Measurements from ENCODE around the gene OR4C6. TPM values are rescaled to one million over a fixed set of nuclear protein-coding genes. Genes with fewer than 3 reads are reported as not detected.
A peak's percentile ranks its signal among the peaks of the same experiment; 100 is the strongest.

OR4C6 gene
- total RNA-seq, 1 experiment from 2014 or later = not detected

GRCh38 chr11:55707029-55707428 lies 45.0 kb downstream of the OR4C6 start:
- CTCF ChIA-PET = no interaction called here
- H3K27me3 ChIP-seq (replicated peaks; ENCODE audit: insufficient read depth, low read depth, low read length, poor library complexity) = no peaks in the 10 kb centered on the region
- TF ChIP-seq CTCF (conservative IDR thresholded peaks at IDR 0.05; ENCODE audit: low read depth, low read length) (peak; percentile 80), EZH2 (IDR thresholded peaks at IDR 0.05; ENCODE audit: borderline replicate concordance, low read depth, low read length, poor library complexity, severe bottlenecking) (no peak)
- H3K27ac ChIP-seq (ENCODE audit: low read depth, low read length, poor library complexity, severe bottlenecking) = no peak overlapping the region
- H3K4me1 ChIP-seq (ENCODE audit: insufficient read depth, low read length, poor library complexity, severe bottlenecking) = no peaks in the 10 kb centered on the region
- H3K4me3 ChIP-seq (ENCODE audit: low read depth, low read length, poor library complexity, severe bottlenecking) = no peak overlapping the region
- intact Hi-C loops (cut with micrococcal nuclease; ENCODE audit: unreplicated experiment) = no loop called here
- no TSS peak for BruUV-seq (replicated peaks)
- no peaks in the 10 kb centered on the region for H3K36me3 ChIP-seq (ENCODE audit: insufficient read depth, low read length, poor library complexity, severe bottlenecking)
- peak; percentile 54 for DNase-seq (ENCODE audit: low spot score)
- H3K9me3 ChIP-seq (ENCODE audit: low read depth, low read length, poor library complexity, severe bottlenecking) = peaks cover 14% of the 10 kb centered on the region
- POLR2A ChIA-PET (ENCODE audit: low non-redundant PET) = no interaction called here

GRCh38 chr11:55714982-55715888 lies 53.2 kb downstream of the OR4C6 start:
- Histone ChIP-seq H3K4me3 (ENCODE audit: low read depth, low read length, poor library complexity, severe bottlenecking) (no peak overlapping the region), H3K36me3 (ENCODE audit: insufficient read depth, low read length, poor library complexity, severe bottlenecking) (no peaks in the 10 kb centered on the region), H3K4me1 (ENCODE audit: insufficient read depth, low read length, poor library complexity, severe bottlenecking) (no peaks in the 10 kb centered on the region), H3K27me3 (replicated peaks; ENCODE audit: insufficient read depth, low read depth, low read length, poor library complexity) (no peaks in the 10 kb centered on the region), H3K27ac (ENCODE audit: low read depth, low read length, poor library complexity, severe bottlenecking) (no peak overlapping the region), H3K9me3 (ENCODE audit: low read depth, low read length, poor library complexity, severe bottlenecking) (no peaks in the 10 kb centered on the region)
- CTCF ChIA-PET = no interaction called here
- DNase-seq (ENCODE audit: low spot score) = peak; percentile 58
- TF ChIP-seq EZH2 (IDR thresholded peaks at IDR 0.05; ENCODE audit: borderline replicate concordance, low read depth, low read length, poor library complexity, severe bottlenecking) (no peak), CTCF (conservative IDR thresholded peaks at IDR 0.05; ENCODE audit: low read depth, low read length) (peak; percentile 76)
- no TSS peak for BruUV-seq (replicated peaks)
- POLR2A ChIA-PET (ENCODE audit: low non-redundant PET) = no interaction called here
- intact Hi-C loops (cut with micrococcal nuclease; ENCODE audit: unreplicated experiment) = loop anchor here (2.0 to 10.0 kb wide), 3 partner anchors 372 to 1540 kb away; no protein-coding TSS in a partner anchor

Other genes with a start within 250 kb of the OR4C6 start
- not detected in 2 replicates for gene OR4C15, start 107.7 kb upstream of the OR4C6 start, total RNA-seq (2021)
- gene OR4C16, start 90.1 kb upstream of the OR4C6 start, total RNA-seq (2021) = not detected in 2 replicates
- not detected in 2 replicates for gene OR4C11, start 54.6 kb upstream of the OR4C6 start, total RNA-seq (2021)
- not detected in 2 replicates for gene OR4P4, start 27.1 kb upstream of the OR4C6 start, total RNA-seq (2021)
- not detected in 2 replicates for gene OR4S2, start 13.9 kb upstream of the OR4C6 start, total RNA-seq (2021)
- gene OR5D13, start 111.2 kb downstream of the OR4C6 start, total RNA-seq (2021) = not detected in 2 replicates
- not detected in 2 replicates for gene OR5D14, start 133.4 kb downstream of the OR4C6 start, total RNA-seq (2021)
- not detected in 2 replicates for gene OR5L1, start 149.2 kb downstream of the OR4C6 start, total RNA-seq (2021)
- gene OR5D18, start 157.4 kb downstream of the OR4C6 start, total RNA-seq (2021) = not detected in 2 replicates
- not detected in 2 replicates for gene OR5L2, start 165.0 kb downstream of the OR4C6 start, total RNA-seq (2021)
- not detected in 2 replicates for gene OR5D16, start 176.6 kb downstream of the OR4C6 start, total RNA-seq (2021)
- not detected in 2 replicates for gene TRIM51, start 221.1 kb downstream of the OR4C6 start, total RNA-seq (2021)